ENCODE data around the gene UGT2B10.

The UGT2B10 gene

GRCh38 chr4:68871809-68872642 is 56.2 kb downstream of the UGT2B10 start:
- no peak for DNase-seq (ENCODE audit: low read depth)

DNA sequence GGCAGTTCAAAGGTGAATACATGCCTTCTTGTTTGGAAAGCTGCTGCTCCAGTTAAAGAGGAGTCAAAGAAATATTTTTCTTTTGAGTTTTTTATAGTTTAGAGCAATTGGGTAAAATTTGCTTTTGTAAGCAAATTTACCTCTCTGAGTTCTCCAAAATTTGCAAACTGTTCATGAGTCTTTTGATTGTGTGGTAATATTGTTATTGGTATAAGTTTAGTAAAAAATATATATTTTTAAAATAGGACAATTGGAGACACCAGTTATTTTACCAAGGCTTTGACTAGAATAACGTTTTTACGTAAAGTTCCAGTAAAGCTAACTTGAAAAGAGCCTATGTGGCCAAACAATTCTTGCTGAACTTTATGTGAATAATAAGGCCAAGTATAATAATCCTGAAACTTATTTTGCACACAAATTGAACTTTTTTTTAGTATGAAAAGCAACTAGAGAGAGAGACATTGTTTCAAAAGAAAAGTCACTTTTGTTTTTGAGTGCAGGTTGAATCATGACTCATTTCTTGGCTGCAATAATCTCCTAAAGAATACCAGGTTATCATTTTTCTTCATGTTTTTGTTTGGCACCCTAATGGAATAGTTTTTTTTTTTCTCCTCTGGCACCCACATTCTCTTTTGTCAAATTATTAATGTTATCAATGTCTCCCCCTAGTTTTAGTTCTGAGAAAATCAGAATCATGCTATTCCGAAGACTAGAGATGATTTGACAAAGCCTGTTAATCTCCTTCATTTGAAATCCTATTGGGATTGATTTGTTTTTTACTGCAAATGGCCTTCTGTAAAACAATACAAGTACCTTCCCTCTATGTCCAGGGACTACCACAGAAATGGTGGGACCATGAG is 57.1 kb downstream of the UGT2B10 start:
- no peak for DNase-seq (ENCODE audit: low read depth)

- DNase-seq (ENCODE audit: low read depth): no peak
Observed at GRCh38 chr4:68874507-68874906, 58.7 kb downstream of the UGT2B10 start.

DNA sequence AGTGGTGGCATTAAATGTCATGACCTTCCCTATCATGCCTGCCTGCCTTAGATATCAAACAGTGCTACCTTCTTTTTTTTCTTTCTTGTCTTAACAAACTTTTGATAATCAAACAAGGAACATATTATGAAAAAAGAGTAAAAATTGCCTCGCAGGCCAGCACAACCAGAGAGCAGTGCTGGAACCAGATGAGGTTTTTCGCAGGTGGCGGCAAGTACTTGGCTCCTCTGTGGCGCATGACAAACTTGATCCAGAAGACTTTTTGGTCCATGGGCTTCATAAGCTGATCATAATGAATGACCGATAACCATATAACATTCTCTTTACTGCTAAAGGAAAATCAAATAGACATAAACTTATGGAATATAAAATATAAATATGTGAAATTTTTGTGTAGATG is 61.8 kb downstream of the UGT2B10 start:
- DNase-seq (ENCODE audit: low read depth): no peak

- DNase-seq (ENCODE audit: low read depth): no peak
Observed at GRCh38 chr4:68878048-68878447, 62.3 kb downstream of the UGT2B10 start.

All from stimulated activated CD8-positive, alpha-beta memory T cell treated with anti-CD3 and anti-CD28 coated beads, Interleukin-15, amount 100 ng/mL, for 1 hour (primary cell).